Activated T-cell treated with anti-CD3 and anti-CD28 coated beads for 4 hours (primary cell): ENCODE data around the gene IL1A.

Experiments
- DNase-seq: peaks from one replicate; pipeline ENCODE4 v3.0.0-alpha.2; 2020

Gene IL1A

GRCh38 chr2:112724591-112725525, 59.4 kb downstream of the IL1A start:
- DNase-seq: no peak

- no peak for DNase-seq
Measured at GRCh38 chr2:112723995-112724394, 60.3 kb downstream of the IL1A start.
